ENCODE measurements around the gene PEX5L. TPM values are rescaled to one million over a fixed set of nuclear protein-coding genes. Genes with fewer than 3 reads are reported as not detected.

Gene PEX5L
- total and polyA plus RNA-seq, 2 donors (not counting 1 experiment from before 2014, with no cell fraction given), result not detected

- no peak overlapping the region for H3K4me3 Mint-ChIP-seq
- Histone ChIP-seq H3K79me2 (ENCODE audit: control insufficient read depth, insufficient read depth, low read length) (no peaks in the 10 kb centered on the region), H3K4me1 (ENCODE audit: control insufficient read depth in 2 of 2, insufficient read depth in 2 of 2, low read length in 2 of 2) (no peaks in the 10 kb centered on the region), H3K9ac (ENCODE audit: low read length) (no peak overlapping the region), H2AFZ (ENCODE audit: insufficient read depth, low read depth, low read length, poor library complexity, severe bottlenecking) (no peak overlapping the region), H3K27me3 (replicated peaks in 1 of 4; ENCODE audit: control extremely low read depth in 1 of 4, control insufficient read depth in 3 of 4, insufficient read depth in 4 of 4, low read length in 3 of 4) (no peaks in the 10 kb centered on the region), H3K4me2 (replicated peaks; ENCODE audit: low read depth, low read length, poor library complexity, severe bottlenecking) (no peak overlapping the region), H4K20me1 (ENCODE audit: control insufficient read depth, insufficient read depth, low read length, poor library complexity, severe bottlenecking) (no peaks in the 10 kb centered on the region), H3K9me3 (ENCODE audit: control extremely low read depth in 1 of 3, control insufficient read depth in 2 of 3, insufficient read depth in 1 of 3, low read length in 2 of 3) (peaks cover 0 to 1% (median 0%) of the 10 kb centered on the region in 3 donors), H3K27ac (ENCODE audit: low read length in 2 of 2) (no peak overlapping the region), H3K36me3 (replicated peaks in 1 of 2; ENCODE audit: control extremely low read depth in 1 of 2, control insufficient read depth in 1 of 2, extremely low read depth in 1 of 2, insufficient read depth in 2 of 2, low read length in 1 of 2) (no peaks in the 10 kb centered on the region), H3K4me3 (ENCODE audit: control extremely low read depth in 1 of 5, extremely low read depth in 1 of 5, insufficient read depth in 1 of 5, low read depth in 2 of 5, low read length in 4 of 5) (no peak overlapping the region)
- DNase-seq, result no peak
- no peak for ATAC-seq (ENCODE audit: low read depth)
- no peak overlapping the region for H3K27ac Mint-ChIP-seq
- no peaks in the 10 kb centered on the region for H3K9me3 Mint-ChIP-seq (ENCODE audit: insufficient read depth)
- H3K4me1 Mint-ChIP-seq, result no peaks in the 10 kb centered on the region
- H3K27me3 Mint-ChIP-seq, result peaks cover 4% of the 10 kb centered on the region
- intact Hi-C loops (cut with micrococcal nuclease), result no loop called here
- ChIA-PET CTCF (no interaction called here), POLR2A (no interaction called here)
- no peak for TF ChIP-seq EZH2 (IDR thresholded peaks at IDR 0.05; ENCODE audit: borderline replicate concordance, insufficient read depth, low read depth, low read length, poor library complexity, severe bottlenecking)
- no peak for TF ChIP-seq CTCF (IDR thresholded peaks at IDR 0.05)
- no CpG with 5 or more reads among the region's 1 CpG for WGBS (ENCODE audit: insufficient coverage)
Observed at GRCh38 chr3:180068023-180068422, 31.3 kb upstream of the PEX5L start.

- Histone ChIP-seq H3K4me3 (ENCODE audit: control extremely low read depth in 1 of 5, extremely low read depth in 1 of 5, insufficient read depth in 1 of 5, low read depth in 2 of 5, low read length in 4 of 5) (no peak overlapping the region), H3K9ac (ENCODE audit: low read length) (no peak overlapping the region), H3K4me1 (ENCODE audit: control insufficient read depth in 2 of 2, insufficient read depth in 2 of 2, low read length in 2 of 2) (no peaks in the 10 kb centered on the region), H4K20me1 (ENCODE audit: control insufficient read depth, insufficient read depth, low read length, poor library complexity, severe bottlenecking) (no peaks in the 10 kb centered on the region), H3K36me3 (replicated peaks in 1 of 2; ENCODE audit: control extremely low read depth in 1 of 2, control insufficient read depth in 1 of 2, extremely low read depth in 1 of 2, insufficient read depth in 2 of 2, low read length in 1 of 2) (no peaks in the 10 kb centered on the region), H3K9me3 (ENCODE audit: control extremely low read depth in 1 of 3, control insufficient read depth in 2 of 3, insufficient read depth in 1 of 3, low read length in 2 of 3) (peaks cover 0 to 1% (median 0%) of the 10 kb centered on the region in 3 donors), H3K4me2 (replicated peaks; ENCODE audit: low read depth, low read length, poor library complexity, severe bottlenecking) (no peak overlapping the region), H3K27me3 (replicated peaks in 1 of 4; ENCODE audit: control extremely low read depth in 1 of 4, control insufficient read depth in 3 of 4, insufficient read depth in 4 of 4, low read length in 3 of 4) (no peaks in the 10 kb centered on the region), H3K79me2 (ENCODE audit: control insufficient read depth, insufficient read depth, low read length) (no peaks in the 10 kb centered on the region), H3K27ac (ENCODE audit: low read length in 2 of 2) (no peak overlapping the region), H2AFZ (ENCODE audit: insufficient read depth, low read depth, low read length, poor library complexity, severe bottlenecking) (no peak overlapping the region)
- Mint-ChIP-seq H3K9me3 (ENCODE audit: insufficient read depth) (no peaks in the 10 kb centered on the region), H3K4me3 (no peak overlapping the region), H3K27me3 (peaks cover 4% of the 10 kb centered on the region), H3K4me1 (no peaks in the 10 kb centered on the region), H3K27ac (no peak overlapping the region)
- no peak for TF ChIP-seq CTCF (IDR thresholded peaks at IDR 0.05)
- no peak for TF ChIP-seq EZH2 (IDR thresholded peaks at IDR 0.05; ENCODE audit: borderline replicate concordance, insufficient read depth, low read depth, low read length, poor library complexity, severe bottlenecking)
- 60% methylated on average over 1 of the region's 1 CpG for WGBS (ENCODE audit: insufficient coverage)
- ATAC-seq (ENCODE audit: low read depth), result no peak
- ChIA-PET CTCF (no interaction called here), POLR2A (no interaction called here)
- DNase-seq, result no peak
- intact Hi-C loops (cut with micrococcal nuclease), result no loop called here
Observed at GRCh38 chr3:180066598-180066997, 29.9 kb upstream of the PEX5L start.
